DMS 273 (cell line): ENCODE measurements around the gene FRMD6.

Experiments used
- DNase-seq: peaks from one replicate; lab custom pipeline; 2025; ENCODE audit not compliant: unreplicated experiment; lab: John Stamatoyannopoulos, UW

The FRMD6 gene

GRCh38 chr14:51663783-51664326 is 12.1 kb downstream of the FRMD6 start:
- no peak for DNase-seq

GRCh38 chr14:51666070-51666469 is 14.4 kb downstream of the FRMD6 start:
- no peak for DNase-seq

GRCh38 chr14:51666826-51667225 is 15.1 kb downstream of the FRMD6 start:
- no peak for DNase-seq

- DNase-seq, result no peak
Observed at GRCh38 chr14:51668870-51669269, 17.2 kb downstream of the FRMD6 start.

- no peak for DNase-seq
Observed at GRCh38 chr14:51674294-51675002, 22.7 kb downstream of the FRMD6 start.

GRCh38 chr14:51676549-51676948 is 24.8 kb downstream of the FRMD6 start:
- DNase-seq, result no peak

- no peak for DNase-seq
Observed at GRCh38 chr14:51677266-51677665, 25.6 kb downstream of the FRMD6 start.

GRCh38 chr14:51677738-51678137 is 26.0 kb downstream of the FRMD6 start:
- no peak for DNase-seq

GRCh38 chr14:51680031-51680430 is 28.3 kb downstream of the FRMD6 start:
- peak; percentile 33 for DNase-seq

GRCh38 chr14:51681411-51681810 is 29.7 kb downstream of the FRMD6 start:
- no peak for DNase-seq

GRCh38 chr14:51682411-51682810 is 30.7 kb downstream of the FRMD6 start:
- DNase-seq, result no peak

- DNase-seq, result no peak
Observed at GRCh38 chr14:51684760-51685159, 33.0 kb downstream of the FRMD6 start.

GRCh38 chr14:51691176-51691575 is 39.5 kb downstream of the FRMD6 start:
- no peak for DNase-seq

- no peak for DNase-seq
Observed at GRCh38 chr14:51692646-51693045, 40.9 kb downstream of the FRMD6 start.

- DNase-seq, result no peak
Observed at GRCh38 chr14:51697848-51698247, 46.1 kb downstream of the FRMD6 start.

GRCh38 chr14:51701951-51702350 is 50.2 kb downstream of the FRMD6 start:
- no peak for DNase-seq

- no peak for DNase-seq
Observed at GRCh38 chr14:51703787-51704186, 52.1 kb downstream of the FRMD6 start.

GRCh38 chr14:51704545-51704944 is 52.8 kb downstream of the FRMD6 start:
- DNase-seq, result no peak

GRCh38 chr14:51707327-51707726 is 55.6 kb downstream of the FRMD6 start:
- DNase-seq, result no peak

- DNase-seq, result no peak
Observed at GRCh38 chr14:51711505-51711904, 59.8 kb downstream of the FRMD6 start.

GRCh38 chr14:51715250-51715649 is 63.5 kb downstream of the FRMD6 start:
- peak; percentile 23 for DNase-seq

GRCh38 chr14:51715742-51716141 is 64.0 kb downstream of the FRMD6 start:
- no peak for DNase-seq

GRCh38 chr14:51716610-51717009 is 64.9 kb downstream of the FRMD6 start:
- no peak for DNase-seq
